Neural progenitor cell (in vitro differentiated cells): ENCODE data around the gene IDS.

ENCODE experiments used
- CTCF ChIP-seq: fragments of 200-600 bp; sonication (generic); IDR thresholded peaks from 2 replicates; pipeline ENCODE4 v1.5.1; 2017; ENCODE audit warnings: antibody characterized with exemption, mild to moderate bottlenecking
- EZH2 ChIP-seq: fragments of 200-600 bp; sonication (generic); IDR thresholded peaks from 2 replicates; pipeline ENCODE4 v1.6.1; 2017; ENCODE audit warnings: antibody characterized with exemption, mild to moderate bottlenecking, moderate library complexity
- EZH2phosphoT487 ChIP-seq: fragments of 200-600 bp; sonication (generic); IDR thresholded peaks from 2 replicates; pipeline ENCODE4 v1.6.1; 2017; ENCODE audit warnings: antibody characterized with exemption

- TF ChIP-seq CTCF: no peak
- TF ChIP-seq EZH2: no peak
- TF ChIP-seq EZH2phosphoT487: no peak
These were observed 48.4 kb downstream of the IDS start for GRCh38 chrX:149456476-149457245.
